GM21528 (cell line): ENCODE measurements around the gene SLC22A23.

Experiments used
- ATAC-seq: cut with Tn5 transposase; IDR thresholded peaks from one replicate; pipeline ENCODE4 v1.9.1; 2021; ENCODE audit warnings: mild to moderate bottlenecking, moderate library complexity; ENCODE audit not compliant: unreplicated experiment, low FRiP score

SLC22A23 gene

GRCh38 chr6:3310051-3310448 is 146.8 kb downstream of the SLC22A23 start:
- ATAC-seq = no peak

GRCh38 chr6:3309391-3310050 is 147.3 kb downstream of the SLC22A23 start:
- ATAC-seq = no peak

- ATAC-seq = no peak
These were observed 148.7 kb downstream of the SLC22A23 start for GRCh38 chr6:3308106-3308505.

- no peak for ATAC-seq
These were observed 149.4 kb downstream of the SLC22A23 start for GRCh38 chr6:3307436-3307835.

GRCh38 chr6:3306848-3307247 is 150.0 kb downstream of the SLC22A23 start:
- no peak for ATAC-seq

GRCh38 chr6:3305831-3306230 is 151.0 kb downstream of the SLC22A23 start:
- ATAC-seq = no peak

- ATAC-seq = no peak
These were observed 151.7 kb downstream of the SLC22A23 start for GRCh38 chr6:3305216-3305565.

- ATAC-seq = no peak
These were observed 152.2 kb downstream of the SLC22A23 start for GRCh38 chr6:3304500-3305215.

GRCh38 chr6:3303795-3304411 is 152.9 kb downstream of the SLC22A23 start:
- ATAC-seq = no peak

GRCh38 chr6:3301506-3301905 is 155.3 kb downstream of the SLC22A23 start:
- ATAC-seq = no peak

- ATAC-seq = no peak
These were observed 157.6 kb downstream of the SLC22A23 start for GRCh38 chr6:3299221-3299620.

- no peak for ATAC-seq
These were observed 158.9 kb downstream of the SLC22A23 start for GRCh38 chr6:3297909-3298308.

GRCh38 chr6:3297006-3297405 is 159.8 kb downstream of the SLC22A23 start:
- ATAC-seq = no peak

- no peak for ATAC-seq
These were observed 160.3 kb downstream of the SLC22A23 start for GRCh38 chr6:3296537-3296936.

- ATAC-seq = no peak
These were observed 160.8 kb downstream of the SLC22A23 start for GRCh38 chr6:3296078-3296477.

- no peak for ATAC-seq
These were observed 161.7 kb downstream of the SLC22A23 start for GRCh38 chr6:3294921-3295871.

- no peak for ATAC-seq
These were observed 162.5 kb downstream of the SLC22A23 start for GRCh38 chr6:3294396-3294795.

- no peak for ATAC-seq
These were observed 163.3 kb downstream of the SLC22A23 start for GRCh38 chr6:3293271-3294155.

- ATAC-seq = no peak
These were observed 164.2 kb downstream of the SLC22A23 start for GRCh38 chr6:3292431-3293197.
